ES-I3 (cell line): ENCODE data around the gene BIK.

ENCODE experiments used
- H3K36me3 ChIP-seq: 2 replicates; pipeline ENCODE4 v1.6.1; 2013; ENCODE audit warnings: mild to moderate bottlenecking, low read length, control low read depth, moderate library complexity; ENCODE audit not compliant: insufficient read depth
- H3K4me1 ChIP-seq: 2 replicates; pipeline ENCODE4 v1.6.1; 2013; ENCODE audit warnings: mild to moderate bottlenecking, control low read depth, low read length; ENCODE audit not compliant: insufficient read depth
- H3K9ac ChIP-seq: 2 replicates; pipeline ENCODE4 v1.6.1; 2013; ENCODE audit warnings: low read depth, mild to moderate bottlenecking, low read length, moderate library complexity
- H3K9me3 ChIP-seq: 2 replicates; pipeline ENCODE4 v1.6.1; 2013; ENCODE audit warnings: mild to moderate bottlenecking, low read length, moderate library complexity; ENCODE audit not compliant: control insufficient read depth, insufficient read depth

The BIK gene

DNA sequence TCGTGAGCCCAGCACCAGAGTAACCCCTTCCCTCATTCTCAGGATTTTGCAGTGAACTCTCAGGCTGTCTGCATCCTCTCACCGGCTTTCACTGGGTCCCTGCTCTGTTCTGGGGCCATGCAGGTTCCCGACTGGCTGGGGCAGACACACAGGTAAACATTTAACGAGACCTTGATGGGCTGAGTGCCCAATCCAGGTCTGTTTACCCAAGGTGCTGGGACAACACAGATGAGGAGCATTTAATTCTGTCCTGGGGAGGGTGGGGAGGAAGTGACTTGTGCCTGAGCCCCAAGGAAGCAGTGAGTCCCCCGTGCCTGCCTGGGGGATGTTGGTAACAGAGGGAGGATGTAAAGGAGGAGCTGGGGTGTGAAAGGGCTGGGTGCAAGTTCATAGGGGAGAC lies 4.4 kb downstream of the BIK start:
- no peak overlapping the region for H3K9ac ChIP-seq
- peaks cover 6% of the 10 kb centered on the region; the same call in 1 of the 2 replicates for H3K4me1 ChIP-seq
- no peaks in the 10 kb centered on the region for H3K9me3 ChIP-seq
- no peaks in the 10 kb centered on the region for H3K36me3 ChIP-seq

DNA sequence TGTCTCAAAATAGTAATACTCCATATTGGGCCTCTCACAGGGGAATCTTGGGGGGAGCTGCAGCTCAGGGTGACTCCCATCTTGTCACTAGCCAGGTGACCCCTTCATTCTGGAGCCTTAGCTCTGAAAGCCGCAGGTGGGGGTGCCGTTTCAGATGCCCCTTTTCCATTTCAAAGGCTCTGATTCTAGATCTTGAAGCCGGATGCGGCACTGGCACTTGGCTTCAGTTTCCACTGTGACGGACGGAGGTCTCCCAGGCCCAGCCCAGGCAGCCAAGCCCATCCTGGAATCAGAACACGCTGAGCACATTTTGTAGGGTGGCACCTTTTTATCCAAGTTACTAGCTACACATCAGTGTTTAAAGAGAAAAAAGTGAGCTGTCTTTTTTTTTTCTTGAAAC lies 6.4 kb downstream of the BIK start:
- Histone ChIP-seq H3K9ac (no peak overlapping the region), H3K9me3 (no peaks in the 10 kb centered on the region), H3K4me1 (peaks cover 6% of the 10 kb centered on the region; the same call in 1 of the 2 replicates), H3K36me3 (no peaks in the 10 kb centered on the region)

DNA sequence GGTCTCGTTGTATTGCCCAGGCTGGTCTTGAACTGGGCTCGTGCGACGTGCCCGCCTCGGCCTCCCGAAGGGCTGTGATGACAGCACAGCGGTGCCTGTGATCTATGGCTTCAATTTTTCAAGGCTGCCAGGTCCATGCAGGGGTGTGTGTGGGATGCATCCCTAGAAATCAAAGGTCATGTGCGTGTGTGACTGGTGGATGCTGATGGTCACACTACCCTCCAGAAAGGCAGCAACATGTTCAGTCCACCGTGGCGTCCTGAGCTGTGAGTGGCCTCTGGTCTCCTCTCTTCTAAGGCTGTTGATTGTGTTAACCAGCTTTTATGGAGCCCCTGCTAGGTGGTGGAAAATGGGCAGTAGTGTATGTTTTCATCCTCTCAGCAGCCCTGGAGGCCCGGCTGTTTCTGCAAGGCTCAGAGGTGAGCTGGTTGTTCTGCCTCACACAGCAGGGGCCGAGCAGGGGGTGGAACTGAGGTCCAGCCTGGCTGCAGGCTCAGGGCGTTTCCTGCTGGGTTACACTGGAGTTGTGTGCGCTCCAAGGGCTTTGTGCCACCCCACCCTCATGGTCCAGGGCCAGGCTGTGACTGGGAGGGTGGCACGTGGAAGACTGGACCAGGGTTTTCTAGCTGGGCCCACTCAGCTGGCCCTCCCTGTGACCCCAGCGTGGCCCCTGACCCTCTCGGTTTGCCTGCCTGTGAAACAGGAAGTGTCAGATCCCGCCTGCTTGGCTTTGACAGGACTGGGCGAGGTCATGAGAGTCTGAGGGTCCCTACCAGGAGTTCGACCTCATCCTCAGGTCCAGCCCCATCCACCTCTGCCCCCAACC lies 7.7 kb downstream of the BIK start:
- H3K9ac ChIP-seq: no peak overlapping the region
- peaks cover 6% of the 10 kb centered on the region; the same call in 1 of the 2 replicates for H3K4me1 ChIP-seq
- H3K36me3 ChIP-seq: no peaks in the 10 kb centered on the region
- no peaks in the 10 kb centered on the region for H3K9me3 ChIP-seq

DNA sequence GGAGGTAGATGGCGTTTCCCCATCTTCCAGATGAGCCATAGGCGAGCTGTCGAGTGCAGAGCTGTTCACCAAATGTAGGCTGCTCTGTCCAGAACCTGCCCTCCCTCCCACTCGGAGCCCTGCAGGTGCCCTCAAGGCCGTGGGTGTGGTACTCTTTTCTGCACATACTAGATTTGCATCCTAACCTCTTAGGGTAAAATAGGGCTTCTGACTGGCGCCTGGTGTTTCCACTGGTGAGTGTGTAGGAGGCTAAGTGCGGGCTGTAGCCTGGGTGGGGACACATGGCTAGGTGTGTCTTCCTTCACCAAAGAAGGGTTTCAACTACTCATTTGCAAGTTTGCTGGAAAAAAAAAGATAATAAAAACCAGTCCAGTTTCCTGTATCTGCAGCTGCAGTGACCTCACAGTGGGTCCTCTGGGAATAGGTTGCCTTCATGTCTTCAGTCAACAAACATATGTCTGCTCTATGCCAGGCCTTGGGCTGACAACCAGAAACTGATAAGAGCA lies 8.5 kb downstream of the BIK start:
- H3K4me1 ChIP-seq: peaks cover 6% of the 10 kb centered on the region; the same call in 1 of the 2 replicates
- no peaks in the 10 kb centered on the region for H3K9me3 ChIP-seq
- H3K9ac ChIP-seq: no peak overlapping the region
- H3K36me3 ChIP-seq: no peaks in the 10 kb centered on the region

DNA sequence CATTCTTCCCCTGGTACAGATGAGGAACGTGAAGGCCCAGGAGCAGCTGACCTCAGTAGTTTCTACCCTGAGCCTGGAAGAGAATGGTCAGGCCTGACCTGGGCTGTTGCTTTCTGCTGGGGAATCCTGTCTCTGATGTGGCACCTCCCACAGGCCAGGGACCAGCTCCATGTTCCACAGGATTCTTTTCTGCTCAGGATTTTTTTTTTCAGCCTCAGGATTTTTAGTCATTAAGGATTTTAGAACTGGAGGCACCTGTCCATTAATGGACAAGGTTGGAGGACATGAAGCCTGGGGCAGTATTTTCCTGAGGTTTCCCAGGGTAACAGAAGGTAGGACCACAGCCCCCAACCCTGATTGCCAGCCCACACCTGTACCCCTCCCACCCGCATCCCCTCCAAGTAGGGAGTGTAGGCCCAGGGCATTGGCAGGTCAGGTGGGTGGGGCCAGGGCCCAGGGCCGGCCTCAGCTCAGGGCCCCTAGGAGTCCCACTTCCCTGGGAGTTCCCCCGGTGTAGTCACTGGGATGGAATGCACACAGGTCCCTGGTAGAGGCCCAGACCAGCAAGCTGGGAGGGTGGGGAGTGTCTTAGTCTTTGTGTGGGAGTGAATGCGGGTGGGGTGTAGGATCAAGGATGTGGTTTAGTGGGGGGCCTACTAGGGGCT lies 16.1 kb downstream of the BIK start:
- no peak overlapping the region for H3K9ac ChIP-seq
- peaks cover 13% of the 10 kb centered on the region; the same call in 1 of the 2 replicates for H3K4me1 ChIP-seq
- H3K36me3 ChIP-seq: no peaks in the 10 kb centered on the region

DNA sequence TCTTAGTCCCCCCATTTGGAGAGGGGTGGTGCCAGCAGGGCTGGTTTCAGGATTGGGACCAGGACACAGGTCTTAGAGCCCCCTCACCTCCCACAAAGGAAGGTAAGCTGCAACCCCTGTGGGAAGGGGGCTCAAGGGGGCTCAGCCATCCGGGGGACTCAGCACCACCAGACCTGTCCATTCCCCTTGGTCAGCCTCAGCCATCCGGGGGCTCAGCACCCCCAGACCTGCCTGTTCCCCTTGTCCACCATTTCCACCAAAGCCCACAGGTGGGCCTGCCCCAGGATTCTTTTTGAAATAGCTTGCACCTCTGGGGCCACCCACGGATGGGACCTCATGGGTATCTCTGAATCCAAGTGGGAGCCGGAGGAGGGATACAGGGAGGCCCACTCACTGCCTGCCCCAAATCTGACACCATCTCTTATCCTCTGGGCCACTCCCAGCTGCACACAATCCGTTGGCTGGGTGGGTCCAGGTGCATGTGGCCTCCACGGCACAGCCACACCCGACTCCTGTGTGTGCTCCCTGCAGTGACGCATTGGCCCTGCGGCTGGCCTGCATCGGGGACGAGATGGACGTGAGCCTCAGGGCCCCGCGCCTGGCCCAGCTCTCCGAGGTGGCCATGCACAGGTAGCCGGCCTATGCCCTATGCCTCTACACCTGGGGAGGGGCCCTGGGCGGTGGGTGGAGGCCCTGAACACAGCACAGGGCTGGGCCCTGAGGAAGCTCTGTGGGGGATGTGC lies 16.8 kb downstream of the BIK start:
- Histone ChIP-seq H3K9me3 (no peaks in the 10 kb centered on the region), H3K9ac (no peak overlapping the region), H3K4me1 (peaks cover 13% of the 10 kb centered on the region; the same call in 1 of the 2 replicates), H3K36me3 (no peaks in the 10 kb centered on the region; the same call in 1 of the 2 replicates)

More for the DNA sequence above, 16.1 kb downstream of the BIK start:
- no peaks in the 10 kb centered on the region for H3K9me3 ChIP-seq

DNA sequence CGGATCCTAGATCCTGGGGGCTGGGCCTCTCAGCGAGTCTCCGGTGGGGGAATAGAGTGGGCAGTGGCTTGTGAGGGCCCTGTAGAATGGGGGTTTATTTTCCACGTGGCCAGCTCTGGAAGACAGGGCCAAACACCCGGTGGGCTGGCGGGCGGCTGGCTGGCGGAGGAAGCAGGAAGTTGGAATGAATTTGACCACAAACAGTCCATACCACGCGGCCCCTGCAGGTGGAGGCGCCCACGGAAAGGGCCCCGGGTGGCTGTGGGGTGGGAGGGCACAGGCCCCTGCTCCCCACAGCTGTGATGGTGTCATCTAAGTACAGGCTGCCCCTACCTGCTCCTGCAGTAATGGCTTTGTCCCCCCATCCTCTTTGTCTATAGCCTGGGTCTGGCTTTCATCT lies 17.6 kb downstream of the BIK start:
- H3K9me3 ChIP-seq: no peaks in the 10 kb centered on the region
- H3K36me3 ChIP-seq: no peaks in the 10 kb centered on the region; the same call in none of the 2 replicates
- peaks cover 13% of the 10 kb centered on the region; the same call in 1 of the 2 replicates for H3K4me1 ChIP-seq
- no peak overlapping the region for H3K9ac ChIP-seq

DNA sequence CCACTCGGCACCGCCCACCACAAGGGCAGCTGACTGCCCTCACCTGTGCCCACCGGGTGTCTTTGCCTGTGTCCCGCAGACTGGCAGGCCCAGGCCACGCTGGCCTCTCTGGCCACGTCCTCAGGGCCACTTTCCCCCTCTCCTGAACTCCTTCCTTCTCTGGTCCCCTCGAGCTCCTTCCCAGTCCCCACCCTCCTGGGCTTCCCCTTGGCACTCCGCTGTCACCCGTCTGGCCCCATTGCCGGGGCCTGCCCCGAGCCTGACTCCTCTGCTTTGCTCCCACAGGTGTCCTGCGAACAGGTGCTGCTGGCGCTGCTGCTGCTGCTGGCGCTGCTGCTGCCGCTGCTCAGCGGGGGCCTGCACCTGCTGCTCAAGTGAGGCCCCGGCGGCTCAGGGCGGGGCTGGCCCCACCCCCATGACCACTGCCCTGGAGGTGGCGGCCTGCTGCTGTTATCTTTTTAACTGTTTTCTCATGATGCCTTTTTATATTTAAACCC lies 18.4 kb downstream of the BIK start:
- H3K9ac ChIP-seq: no peak overlapping the region
- H3K4me1 ChIP-seq: peaks cover 13% of the 10 kb centered on the region; the same call in 1 of the 2 replicates
- no peaks in the 10 kb centered on the region for H3K9me3 ChIP-seq
- peaks cover 4% of the 10 kb centered on the region for H3K36me3 ChIP-seq

DNA sequence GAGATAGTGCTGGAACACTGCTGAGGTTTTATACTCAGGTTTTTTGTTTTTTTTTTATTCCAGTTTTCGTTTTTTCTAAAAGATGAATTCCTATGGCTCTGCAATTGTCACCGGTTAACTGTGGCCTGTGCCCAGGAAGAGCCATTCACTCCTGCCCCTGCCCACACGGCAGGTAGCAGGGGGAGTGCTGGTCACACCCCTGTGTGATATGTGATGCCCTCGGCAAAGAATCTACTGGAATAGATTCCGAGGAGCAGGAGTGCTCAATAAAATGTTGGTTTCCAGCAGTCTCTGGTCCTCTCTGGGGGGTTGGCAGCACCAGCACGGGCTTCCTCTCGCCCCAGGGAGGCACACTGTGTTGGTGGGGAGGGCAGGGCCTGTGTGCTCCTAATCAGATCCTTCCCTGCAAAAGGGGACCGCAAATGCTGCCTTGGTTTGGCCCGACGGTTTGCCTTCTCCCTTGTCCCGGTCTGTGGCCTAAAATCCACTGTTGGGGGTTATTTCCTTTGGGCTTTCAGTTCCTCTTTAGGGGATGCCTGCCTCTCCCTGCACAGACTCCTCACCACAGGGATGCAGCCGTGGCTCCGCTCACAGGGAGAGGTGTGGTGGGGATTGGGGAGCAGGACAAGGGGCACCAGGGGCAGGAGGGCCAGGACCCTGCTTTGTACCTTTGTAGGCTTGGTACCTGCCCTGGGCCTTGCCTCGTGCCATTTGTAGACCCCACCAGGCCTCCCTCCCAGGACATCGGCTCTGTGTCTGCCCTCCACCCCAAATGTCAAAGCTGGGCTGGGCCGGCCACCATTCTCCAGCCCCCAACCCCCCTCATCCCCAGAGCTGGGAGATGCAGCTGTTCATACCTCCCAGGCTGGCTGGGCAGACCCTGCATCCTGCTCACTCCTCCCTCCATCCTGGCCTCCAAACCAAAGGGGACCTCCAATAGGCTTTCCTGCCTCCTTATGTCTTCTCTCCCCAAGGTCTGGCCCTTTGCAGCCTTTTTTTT lies 19.2 kb downstream of the BIK start:
- Histone ChIP-seq H3K9ac (no peak overlapping the region), H3K4me1 (peaks cover 13% of the 10 kb centered on the region; the same call in 1 of the 2 replicates), H3K36me3 (peaks cover 8% of the 10 kb centered on the region), H3K9me3 (no peaks in the 10 kb centered on the region)

DNA sequence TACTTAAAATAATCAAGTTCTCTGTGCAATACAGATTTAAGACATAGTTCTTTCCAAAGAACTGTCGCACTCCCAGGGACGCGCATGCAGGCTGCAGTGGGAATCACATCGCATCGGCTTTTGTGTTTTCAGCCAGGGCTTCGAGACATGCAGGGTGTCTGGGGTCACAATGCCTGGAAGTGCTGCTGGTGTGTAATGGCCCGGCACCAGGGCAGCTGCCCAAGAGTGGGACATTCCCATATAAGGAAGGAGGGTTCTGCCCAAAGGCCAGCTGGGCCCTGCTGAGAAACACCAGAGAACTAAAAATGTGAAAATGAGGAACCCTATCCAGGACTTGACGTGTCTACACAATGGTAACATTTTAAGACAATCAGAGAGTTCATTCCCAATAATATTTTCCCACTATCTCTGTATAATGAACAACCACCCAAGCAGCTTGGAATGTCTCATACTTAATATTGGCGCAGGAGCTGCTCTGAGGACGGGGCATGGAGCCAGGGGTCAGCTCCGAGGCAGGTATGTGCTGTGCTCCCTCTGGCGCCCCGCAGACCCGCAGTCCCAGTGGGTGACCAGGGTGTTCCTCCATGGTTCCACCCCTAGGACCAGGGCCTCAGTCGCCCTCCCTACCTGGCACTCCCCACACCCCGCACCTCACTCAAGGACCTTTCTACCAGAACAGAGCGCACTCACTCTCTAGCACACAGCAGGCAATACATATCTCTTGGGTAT lies 21.4 kb downstream of the BIK start:
- no peak overlapping the region for H3K9ac ChIP-seq
- H3K4me1 ChIP-seq: peaks cover 9% of the 10 kb centered on the region; the same call in 1 of the 2 replicates
- H3K9me3 ChIP-seq: no peaks in the 10 kb centered on the region
- H3K36me3 ChIP-seq: peaks cover 16% of the 10 kb centered on the region

DNA sequence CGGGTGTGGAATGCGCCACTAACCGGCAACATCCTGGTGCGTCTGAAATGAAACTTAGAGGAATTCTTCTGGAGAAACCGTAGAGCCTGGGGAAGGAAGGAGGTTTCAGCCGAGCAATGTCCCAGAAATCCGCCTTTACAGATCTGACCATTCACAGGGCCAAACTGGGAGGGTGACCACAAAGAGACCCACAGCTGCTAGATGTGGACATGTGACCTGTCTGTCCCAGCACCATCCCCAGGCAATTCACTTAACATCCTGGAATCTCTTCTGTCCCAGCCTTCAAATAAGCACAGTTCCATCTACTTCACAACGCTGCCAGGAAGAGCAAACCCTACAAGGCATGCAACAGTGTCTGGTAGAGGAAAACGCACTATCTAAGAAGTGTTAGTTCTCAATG lies 22.9 kb downstream of the BIK start:
- peaks cover 16% of the 10 kb centered on the region for H3K36me3 ChIP-seq
- no peaks in the 10 kb centered on the region for H3K9me3 ChIP-seq
- H3K4me1 ChIP-seq: no peaks in the 10 kb centered on the region
- H3K9ac ChIP-seq: no peak overlapping the region

DNA sequence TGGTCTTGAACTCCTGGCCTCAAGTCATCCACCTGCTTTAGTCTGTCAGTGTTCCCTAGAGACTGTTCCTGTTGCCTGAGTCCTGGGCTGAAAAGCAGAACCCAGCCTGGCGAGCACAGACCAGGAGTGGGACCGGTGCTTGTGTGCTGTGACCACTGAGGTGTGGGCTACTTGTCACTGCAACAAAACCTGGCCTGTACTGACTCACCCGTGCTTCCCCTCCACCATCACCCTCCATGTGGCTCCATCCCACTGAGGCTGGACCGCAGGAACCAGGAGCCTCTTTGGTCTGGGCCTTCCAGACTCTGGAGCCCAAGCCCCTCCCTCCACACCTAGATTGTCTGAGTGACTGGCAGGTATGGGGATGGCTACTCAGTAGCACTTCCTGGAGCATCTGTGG lies 24.0 kb downstream of the BIK start:
- no peaks in the 10 kb centered on the region for H3K4me1 ChIP-seq
- no peak overlapping the region for H3K9ac ChIP-seq
- H3K36me3 ChIP-seq: peaks cover 16% of the 10 kb centered on the region
- H3K9me3 ChIP-seq: no peaks in the 10 kb centered on the region

DNA sequence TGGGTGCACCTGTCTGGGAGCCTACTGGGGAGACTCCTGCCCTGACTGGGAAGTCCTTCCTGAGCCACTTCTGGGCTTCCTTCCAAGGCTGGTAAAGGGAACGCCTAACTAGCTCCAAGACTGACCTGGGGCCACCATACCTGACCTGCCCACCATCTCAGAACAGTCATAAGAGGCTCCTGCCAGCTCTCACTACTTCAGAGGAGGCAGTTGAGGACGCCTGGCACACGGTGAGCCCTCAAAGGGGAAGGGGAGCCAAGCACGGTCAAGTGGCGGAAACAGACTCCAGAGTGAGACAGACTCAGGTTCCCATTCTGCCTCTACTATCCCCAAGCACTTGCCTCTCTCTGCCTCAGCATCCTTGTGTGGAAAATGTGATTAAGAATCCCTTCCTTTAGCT lies 25.0 kb downstream of the BIK start:
- H3K4me1 ChIP-seq: no peaks in the 10 kb centered on the region
- H3K9me3 ChIP-seq: no peaks in the 10 kb centered on the region
- no peak overlapping the region for H3K9ac ChIP-seq
- H3K36me3 ChIP-seq: peaks cover 19% of the 10 kb centered on the region
